ENCODE data around the gene PPIL6. TPM values are rescaled to one million over a fixed set of nuclear protein-coding genes. Genes with fewer than 3 reads are reported as not detected.

Gene PPIL6
- total RNA-seq, 1 experiment from 2014 or later: 0.62 TPM

DNA sequence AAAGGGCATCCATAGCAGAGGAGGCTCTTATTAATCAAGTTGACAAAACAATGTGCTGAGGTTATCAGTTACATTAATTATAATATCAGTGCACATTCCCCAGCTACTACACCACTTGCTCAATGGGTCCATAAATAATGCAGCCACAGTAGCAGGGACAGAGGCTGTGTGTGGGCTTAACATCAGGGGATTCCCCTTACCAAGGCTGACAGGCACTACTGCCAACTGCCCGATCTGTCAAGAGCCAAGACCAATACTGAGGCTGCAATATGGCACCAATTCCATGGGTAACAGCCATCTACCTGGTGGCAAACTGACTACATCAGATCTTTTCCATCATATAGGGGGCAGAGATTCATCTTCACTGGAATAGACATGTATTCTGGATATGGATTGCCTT, 80.1 kb downstream of the PPIL6 start:
- H3K9ac ChIP-seq (ENCODE audit: low read length): no peak overlapping the region
- ChIA-PET POLR2A (ENCODE audit: unreplicated experiment) (no interaction called here), CTCF (no interaction called here)
- H3K9me2 ChIP-seq (replicated peaks; ENCODE audit: low read length): no peaks in the 10 kb centered on the region
- H3F3A ChIP-seq (ENCODE audit: low read length, unreplicated experiment): no peaks in the 10 kb centered on the region
- H3K36me3 ChIP-seq (ENCODE audit: low read depth, low read length): peaks cover 39% of the 10 kb centered on the region
- H2AFZ ChIP-seq (ENCODE audit: low read length): no peak overlapping the region
- ATAC-seq: no peak
- intact Hi-C loops (cut with micrococcal nuclease): no loop called here
- no peaks in the 10 kb centered on the region for H3K79me2 ChIP-seq (ENCODE audit: low read length)
- BruUV-seq (replicated peaks): no TSS peak
- H4K20me1 ChIP-seq (ENCODE audit: low read length): no peaks in the 10 kb centered on the region
- no peak overlapping the region for H3K27ac ChIP-seq (ENCODE audit: low read length)
- no peak overlapping the region for H3K4me3 ChIP-seq (ENCODE audit: low read length)
- H3K27me3 ChIP-seq (ENCODE audit: low read length): no peaks in the 10 kb centered on the region
- no peak overlapping the region for H3K4me2 ChIP-seq (ENCODE audit: low read length)
- no peak for TF ChIP-seq EZH2 (IDR thresholded peaks at IDR 0.05; ENCODE audit: low read length, unreplicated experiment)
- H3K4me1 ChIP-seq (ENCODE audit: insufficient read depth, low read length): no peaks in the 10 kb centered on the region
- H3K9me3 ChIP-seq (ENCODE audit: low read length): no peaks in the 10 kb centered on the region
- no peak for DNase-seq

DNA sequence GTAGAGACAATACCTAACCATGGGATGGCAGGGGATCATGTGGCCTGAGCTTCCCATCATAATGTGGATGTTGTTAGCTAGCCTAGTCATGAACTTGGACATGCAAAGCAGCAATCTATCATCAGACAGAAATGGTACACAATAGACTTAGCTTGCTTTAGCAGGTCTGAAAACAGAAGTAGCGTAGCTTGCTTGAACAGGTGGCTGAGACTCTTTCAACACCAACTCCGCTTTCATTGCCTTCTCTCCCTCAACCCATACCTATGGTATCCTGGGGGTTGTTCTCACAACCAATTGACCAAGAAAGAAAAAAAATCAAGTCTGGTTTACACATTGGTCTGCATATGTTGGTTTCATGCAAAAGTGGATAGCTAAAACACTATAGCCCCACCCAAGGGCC, 81.2 kb downstream of the PPIL6 start:
- no TSS peak for BruUV-seq (replicated peaks)
- Histone ChIP-seq H3K4me1 (ENCODE audit: insufficient read depth, low read length) (no peaks in the 10 kb centered on the region), H3K9ac (ENCODE audit: low read length) (no peak overlapping the region), H3K36me3 (ENCODE audit: low read depth, low read length) (peaks cover 39% of the 10 kb centered on the region), H3K4me3 (ENCODE audit: low read length) (no peak overlapping the region), H3F3A (ENCODE audit: low read length, unreplicated experiment) (no peaks in the 10 kb centered on the region), H3K9me3 (ENCODE audit: low read length) (no peaks in the 10 kb centered on the region), H3K79me2 (ENCODE audit: low read length) (no peaks in the 10 kb centered on the region), H3K9me2 (replicated peaks; ENCODE audit: low read length) (no peaks in the 10 kb centered on the region), H4K20me1 (ENCODE audit: low read length) (no peaks in the 10 kb centered on the region), H3K4me2 (ENCODE audit: low read length) (no peak overlapping the region), H3K27ac (ENCODE audit: low read length) (no peak overlapping the region), H2AFZ (ENCODE audit: low read length) (no peak overlapping the region), H3K27me3 (ENCODE audit: low read length) (no peaks in the 10 kb centered on the region)
- ChIA-PET CTCF (no interaction called here), POLR2A (ENCODE audit: unreplicated experiment) (interaction anchor here (0.7 kb wide), 1 partner anchor 349 kb away, joined by 9 read pairs; no protein-coding TSS in a partner anchor)
- no peak for TF ChIP-seq EZH2phosphoT487 (IDR thresholded peaks at IDR 0.05; ENCODE audit: borderline replicate concordance, low read length)
- TF ChIP-seq EZH2 (IDR thresholded peaks at IDR 0.05; ENCODE audit: low read length, unreplicated experiment): no peak
- TF ChIP-seq, protein P1, sequence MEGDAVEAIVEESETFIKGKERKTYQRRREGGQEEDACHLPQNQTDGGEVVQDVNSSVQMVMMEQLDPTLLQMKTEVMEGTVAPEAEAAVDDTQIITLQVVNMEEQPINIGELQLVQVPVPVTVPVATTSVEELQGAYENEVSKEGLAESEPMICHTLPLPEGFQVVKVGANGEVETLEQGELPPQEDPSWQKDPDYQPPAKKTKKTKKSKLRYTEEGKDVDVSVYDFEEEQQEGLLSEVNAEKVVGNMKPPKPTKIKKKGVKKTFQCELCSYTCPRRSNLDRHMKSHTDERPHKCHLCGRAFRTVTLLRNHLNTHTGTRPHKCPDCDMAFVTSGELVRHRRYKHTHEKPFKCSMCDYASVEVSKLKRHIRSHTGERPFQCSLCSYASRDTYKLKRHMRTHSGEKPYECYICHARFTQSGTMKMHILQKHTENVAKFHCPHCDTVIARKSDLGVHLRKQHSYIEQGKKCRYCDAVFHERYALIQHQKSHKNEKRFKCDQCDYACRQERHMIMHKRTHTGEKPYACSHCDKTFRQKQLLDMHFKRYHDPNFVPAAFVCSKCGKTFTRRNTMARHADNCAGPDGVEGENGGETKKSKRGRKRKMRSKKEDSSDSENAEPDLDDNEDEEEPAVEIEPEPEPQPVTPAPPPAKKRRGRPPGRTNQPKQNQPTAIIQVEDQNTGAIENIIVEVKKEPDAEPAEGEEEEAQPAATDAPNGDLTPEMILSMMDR (conservative IDR thresholded peaks at IDR 0.05; ENCODE audit: low read depth, low read length): no peak
- intact Hi-C loops (cut with micrococcal nuclease): no loop called here
- DNase-seq (no peak), ATAC-seq (no peak)

DNA sequence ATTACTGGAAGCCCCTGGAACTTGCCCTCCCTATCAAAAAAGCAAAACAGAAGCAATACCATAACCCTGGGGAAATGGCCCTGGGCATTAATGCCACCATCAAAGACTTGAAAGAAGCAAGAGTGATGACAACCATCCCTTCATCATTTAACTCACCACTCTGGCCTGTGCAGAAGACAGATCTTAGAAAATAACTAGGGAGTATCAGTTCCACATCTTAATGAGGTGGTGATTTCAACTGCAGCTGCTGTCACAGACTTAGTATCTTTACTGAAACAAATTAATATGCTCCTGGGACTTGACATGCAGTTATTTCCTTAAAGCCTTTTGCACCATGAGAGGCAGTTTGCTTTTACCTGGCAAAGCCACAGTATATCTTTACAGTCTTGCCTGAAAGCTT, 82.2 kb downstream of the PPIL6 start:
- POLR2A ChIA-PET (ENCODE audit: unreplicated experiment): no interaction called here
- H3K79me2 ChIP-seq (ENCODE audit: low read length): no peaks in the 10 kb centered on the region
- DNase-seq (no peak), ATAC-seq (no peak)
- H3K27ac ChIP-seq (ENCODE audit: low read length): no peak overlapping the region
- peaks cover 39% of the 10 kb centered on the region for H3K36me3 ChIP-seq (ENCODE audit: low read depth, low read length)
- H3K9me3 ChIP-seq (ENCODE audit: low read length): no peaks in the 10 kb centered on the region
- TF ChIP-seq EZH2phosphoT487 (IDR thresholded peaks at IDR 0.05; ENCODE audit: borderline replicate concordance, low read length): no peak
- TF ChIP-seq EZH2 (IDR thresholded peaks at IDR 0.05; ENCODE audit: low read length, unreplicated experiment): no peak
- TF ChIP-seq, protein P1 (conservative IDR thresholded peaks at IDR 0.05; ENCODE audit: low read depth, low read length): no peak
- CTCF ChIA-PET: no interaction called here
- H3K9me2 ChIP-seq (replicated peaks; ENCODE audit: low read length): no peaks in the 10 kb centered on the region
- no peak overlapping the region for H3K4me3 ChIP-seq (ENCODE audit: low read length)
- no peaks in the 10 kb centered on the region for H3K4me1 ChIP-seq (ENCODE audit: insufficient read depth, low read length)
- H3K4me2 ChIP-seq (ENCODE audit: low read length): no peak overlapping the region
- no peaks in the 10 kb centered on the region for H3K27me3 ChIP-seq (ENCODE audit: low read length)
- intact Hi-C loops (cut with micrococcal nuclease): no loop called here
- no TSS peak for BruUV-seq (replicated peaks)
- no peaks in the 10 kb centered on the region for H4K20me1 ChIP-seq (ENCODE audit: low read length)
- H2AFZ ChIP-seq (ENCODE audit: low read length): no peak overlapping the region
- no peaks in the 10 kb centered on the region for H3F3A ChIP-seq (ENCODE audit: low read length, unreplicated experiment)
- H3K9ac ChIP-seq (ENCODE audit: low read length): no peak overlapping the region
